ENCODE data around the gene RFLNA. TPM values are rescaled to one million over a fixed set of nuclear protein-coding genes. Genes with fewer than 3 reads are reported as not detected.

Gene RFLNA
- total and polyA plus RNA-seq, 2 of the 13 experiments (the other 11 are each of a cell fraction or from before 2014, with no cell fraction given), result not detected

DNA sequence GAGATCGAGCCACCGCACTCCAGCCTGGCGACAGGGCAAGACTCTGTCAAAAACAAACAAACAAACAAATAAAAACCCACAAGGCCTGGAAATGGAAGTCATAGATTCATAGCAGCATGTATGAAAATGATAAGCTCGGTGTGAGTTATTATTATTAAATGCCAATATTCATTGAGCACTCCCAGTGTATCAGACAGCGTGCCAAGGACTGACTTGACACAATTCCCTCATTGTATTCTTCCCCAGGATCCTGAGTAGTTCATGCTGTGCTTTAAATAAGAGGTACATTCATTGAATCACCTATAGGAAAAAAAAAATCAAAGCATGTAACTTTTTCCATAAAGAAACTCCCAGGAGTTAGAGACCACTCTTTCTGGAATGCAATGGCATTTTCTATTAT lies 12.6 kb upstream of the RFLNA start (continued):
- no peak for TF ChIP-seq ZNF362 (CRISPR knock-in tag; IDR thresholded peaks at IDR 0.05; ENCODE audit: borderline replicate concordance)
- no peak for TF ChIP-seq PRMT3 (CRISPR knock-in tag; IDR thresholded peaks at IDR 0.05; ENCODE audit: borderline replicate concordance, low read depth)
- TF ChIP-seq FOXP1 (IDR thresholded peaks at IDR 0.05), result no peak
- TF ChIP-seq FOXP1 (CRISPR knock-in tag; IDR thresholded peaks at IDR 0.05), result no peak
- TF ChIP-seq, protein P1, sequence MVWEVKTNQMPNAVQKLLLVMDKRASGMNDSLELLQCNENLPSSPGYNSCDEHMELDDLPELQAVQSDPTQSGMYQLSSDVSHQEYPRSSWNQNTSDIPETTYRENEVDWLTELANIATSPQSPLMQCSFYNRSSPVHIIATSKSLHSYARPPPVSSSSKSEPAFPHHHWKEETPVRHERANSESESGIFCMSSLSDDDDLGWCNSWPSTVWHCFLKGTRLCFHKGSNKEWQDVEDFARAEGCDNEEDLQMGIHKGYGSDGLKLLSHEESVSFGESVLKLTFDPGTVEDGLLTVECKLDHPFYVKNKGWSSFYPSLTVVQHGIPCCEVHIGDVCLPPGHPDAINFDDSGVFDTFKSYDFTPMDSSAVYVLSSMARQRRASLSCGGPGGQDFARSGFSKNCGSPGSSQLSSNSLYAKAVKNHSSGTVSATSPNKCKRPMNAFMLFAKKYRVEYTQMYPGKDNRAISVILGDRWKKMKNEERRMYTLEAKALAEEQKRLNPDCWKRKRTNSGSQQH (CRISPR knock-in tag; IDR thresholded peaks at IDR 0.05; ENCODE audit: low read depth), result no peak
- no peak for TF ChIP-seq ZNF264 (CRISPR knock-in tag; IDR thresholded peaks at IDR 0.05)
- no peak for TF ChIP-seq JDP2 (CRISPR knock-in tag; IDR thresholded peaks at IDR 0.05; ENCODE audit: borderline replicate concordance)
- no peak for TF ChIP-seq ZNF432 (CRISPR knock-in tag; IDR thresholded peaks at IDR 0.05; ENCODE audit: borderline replicate concordance)
- TF ChIP-seq E2F5 (CRISPR knock-in tag; conservative IDR thresholded peaks at IDR 0.05), result no peak
- TF ChIP-seq HOXA5 (CRISPR knock-in tag; IDR thresholded peaks at IDR 0.05), result no peak
- TF ChIP-seq ZSCAN30 (CRISPR knock-in tag; IDR thresholded peaks at IDR 0.05), result no peak
- no peak for TF ChIP-seq ZNF160 (CRISPR knock-in tag; IDR thresholded peaks at IDR 0.05)
- no peak for TF ChIP-seq ZNF484 (CRISPR knock-in tag; IDR thresholded peaks at IDR 0.05; ENCODE audit: borderline replicate concordance, low read depth)
- no peak for TF ChIP-seq ATM (IDR thresholded peaks at IDR 0.05; ENCODE audit: borderline replicate concordance)
